SK-N-SH (cell line): ENCODE measurements around the gene UGGT2. TPM values are rescaled to one million over a fixed set of nuclear protein-coding genes. Genes with fewer than 3 reads are reported as not detected.
"Not testable (repeated sequence)": the region's sequence is repeated elsewhere in the genome, so short reads cannot be mapped to it uniquely, and the experiment has no call there.

Experiments used
- CTCF ChIA-PET: fragments of 300-600, 350-600 bp; formaldehyde crosslinking; extraction: SDS; loops from one replicate; lab custom pipeline; 2021; lab: Yijun Ruan, JAX
- POLR2A ChIA-PET: fragments of 350-600 bp; sonication (Branson Sonifier 250); formaldehyde crosslinking; extraction: SDS; loops from one replicate; lab custom pipeline; 2020; ENCODE audit warnings: antibody characterized with exemption, inconsistent platforms; lab: Yijun Ruan, JAX
- DNase-seq: peaks from one replicate; pipeline ENCODE4 v3.0.0; 2012
- H2AFZ ChIP-seq: fragments of 200-600 bp; sonication (generic); 2 replicates; pipeline ENCODE4 v1.8.1; 2016; ENCODE audit warnings: antibody characterized with exemption, mild to moderate bottlenecking, low read depth
- H3F3A ChIP-seq: fragments of 200-600 bp; sonication (generic); replicated peaks from 2 replicates; pipeline ENCODE3; 2016; ENCODE audit warnings: antibody characterized with exemption, mild to moderate bottlenecking; ENCODE audit not compliant: insufficient read depth
- H3K27ac ChIP-seq, 2 experiments: fragments of 200-500 bp in 1 of 2; fragments of 200-600 bp in 1 of 2; sonication (Bioruptor generic) in 1 of 2; sonication (generic), shearing (Covaris generic) in 1 of 2; 2 replicates each; pipeline versions ENCODE4 v1.5.1 to v1.6.1; 2014 to 2016; ENCODE audit warnings: low read depth in 2 of 2, inconsistent platforms in 1 of 2, low read length in 1 of 2, mild to moderate bottlenecking in 1 of 2, mixed read lengths in 1 of 2
- H3K27me3 ChIP-seq: fragments of 200-600 bp; sonication (generic), shearing (Covaris generic); 2 replicates; pipeline ENCODE4 v1.6.1; 2016; ENCODE audit warnings: mixed run types; ENCODE audit not compliant: insufficient read depth
- H3K36me3 ChIP-seq, 2 experiments: fragments of 200-500 bp in 1 of 2; fragments of 200-600 bp in 1 of 2; sonication (Bioruptor generic) in 1 of 2; sonication (generic) in 1 of 2; replicated peaks in 1 of 2; 2 replicates each; pipeline versions ENCODE3 to v1.5.1; 2014 to 2016; ENCODE audit warnings: low read length in 1 of 2, mild to moderate bottlenecking in 1 of 2; ENCODE audit not compliant: insufficient read depth in 2 of 2, control insufficient read depth in 1 of 2
- H3K4me1 ChIP-seq, 2 experiments: fragments of 200-500 bp in 1 of 2; fragments of 200-600 bp in 1 of 2; sonication (Bioruptor generic) in 1 of 2; sonication (generic), shearing (Covaris generic) in 1 of 2; 2 replicates each; pipeline versions ENCODE4 v1.5.1 to v1.6.1; 2014 to 2016; ENCODE audit warnings: low read depth in 1 of 2, low read length in 1 of 2, mixed run types in 1 of 2; ENCODE audit not compliant: insufficient read depth in 2 of 2, control insufficient read depth in 1 of 2
- H3K4me2 ChIP-seq: fragments of 200-600 bp; sonication (generic), shearing (Covaris generic); 2 replicates; pipeline ENCODE4 v1.6.1; 2017; ENCODE audit warnings: mixed run types
- H3K4me3 ChIP-seq, 2 experiments: fragments of 200-500 bp in 1 of 2; fragments of 200-600 bp in 1 of 2; sonication (Bioruptor generic) in 1 of 2; sonication (generic), shearing (Covaris generic) in 1 of 2; 2 replicates each; pipeline versions ENCODE4 v1.5.1 to v1.8.1; 2014 to 2016; ENCODE audit warnings: low read depth in 2 of 2, inconsistent platforms in 1 of 2, low read length in 1 of 2, mild to moderate bottlenecking in 1 of 2, mixed read lengths in 1 of 2, moderate library complexity in 1 of 2
- H3K79me2 ChIP-seq: fragments of 200-600 bp; sonication (generic); 2 replicates; pipeline ENCODE4 v1.8.1; 2017; ENCODE audit warnings: mild to moderate bottlenecking; ENCODE audit not compliant: insufficient read depth
- H3K9ac ChIP-seq: fragments of 200-600 bp; sonication (generic); 2 replicates; pipeline ENCODE4 v1.6.1; 2017; ENCODE audit warnings: mixed run types
- H3K9me2 ChIP-seq: fragments of 200-600 bp; sonication (generic); 2 replicates; pipeline ENCODE4 v1.6.1; 2017; ENCODE audit warnings: mixed run types
- H3K9me3 ChIP-seq: fragments of 200-600 bp; sonication (generic); 2 replicates; pipeline ENCODE4 v1.6.1; 2017; ENCODE audit warnings: mixed run types, mild to moderate bottlenecking, moderate library complexity
- H4K20me1 ChIP-seq: fragments of 200-600 bp; sonication (generic); 2 replicates; pipeline ENCODE4 v1.6.1; 2017; ENCODE audit warnings: mild to moderate bottlenecking, mixed run types; ENCODE audit not compliant: insufficient read depth
- FOSL2 ChIP-seq: IDR thresholded peaks from 2 replicates; pipeline ENCODE4 v1.4.0; 2012; ENCODE audit warnings: low read depth, mild to moderate bottlenecking, moderate library complexity, borderline replicate concordance
- FOXJ3 ChIP-seq: sonication (generic); formaldehyde crosslinking; IDR thresholded peaks from 2 replicates; pipeline ENCODE4 v1.5.1; 2020; ENCODE audit warnings: mild to moderate bottlenecking, missing genetic modification reagents
- FOXM1 ChIP-seq: IDR thresholded peaks from 2 replicates; pipeline ENCODE4 v1.4.0; 2012; ENCODE audit warnings: low read depth, mild to moderate bottlenecking
- GATA2 ChIP-seq: sonication (generic); formaldehyde crosslinking; IDR thresholded peaks from 2 replicates; pipeline ENCODE4 v1.5.0; 2020; ENCODE audit warnings: mild to moderate bottlenecking, missing genetic modification reagents
- JUND ChIP-seq: IDR thresholded peaks from 2 replicates; pipeline ENCODE4 v1.4.0; 2012
- MAX ChIP-seq: IDR thresholded peaks from 2 replicates; pipeline ENCODE4 v1.4.0; 2012; ENCODE audit warnings: low read depth
- MXI1 ChIP-seq: IDR thresholded peaks from 2 replicates; pipeline ENCODE4 v1.6.1; 2012; ENCODE audit warnings: mild to moderate bottlenecking, low read depth, low read length, improper control_type of control experiment
- NRF1 ChIP-seq: IDR thresholded peaks from 2 replicates; pipeline ENCODE4 v1.6.1; 2012; ENCODE audit warnings: low read depth, mild to moderate bottlenecking, low read length
- TEAD4 ChIP-seq: IDR thresholded peaks from 2 replicates; pipeline ENCODE4 v1.4.0; 2012; ENCODE audit warnings: mild to moderate bottlenecking, borderline replicate concordance; ENCODE audit not compliant: insufficient read depth
- USF1 ChIP-seq: IDR thresholded peaks from 2 replicates; pipeline ENCODE4 v1.4.0; 2012; ENCODE audit warnings: low read depth, borderline replicate concordance
- WGBS: methylation state at CpG from one replicate; pipeline ENCODE4 v1.1.6; 2017; ENCODE audit warnings: low lambda C conversion rate; 5-methylcytosine and 5-hydroxymethylcytosine counted together
- polyA plus RNA-seq, 3 experiments: library from polyadenylated mRNA; depleted of rRNA; stranded (reverse); fragments of >200 nt; gene quantifications; 2 replicates each; pipeline ENCODE4 v1.2.3, GENCODE V29; 2012

UGGT2 gene
- polyA plus RNA-seq, 1 of the 3 experiments (the other 2 are of a cell fraction), result 13.3 TPM

GRCh38 chr13:95858286-95859075 is 194.7 kb downstream of the UGGT2 start:
- H3K4me3 ChIP-seq, result no peak overlapping the region
- no peak overlapping the region for H3K27ac ChIP-seq
- POLR2A ChIA-PET, result no interaction called here
- no peak for DNase-seq
- H4K20me1 ChIP-seq, result no peaks in the 10 kb centered on the region
- H3K4me1 ChIP-seq, result no peaks in the 10 kb centered on the region
- TF ChIP-seq JUND, result no peak
- no peak for TF ChIP-seq GATA2 (CRISPR knock-in tag)
- TF ChIP-seq USF1, result no peak
- no peak for TF ChIP-seq TEAD4
- TF ChIP-seq FOSL2, result no peak
- no peak for TF ChIP-seq FOXM1
- TF ChIP-seq, all 33 proteins: peak for 0
- no peaks in the 10 kb centered on the region for H3K27me3 ChIP-seq
- WGBS, result 91% methylated on average over 10 of the region's 10 CpGs
- no peak overlapping the region for H3K4me2 ChIP-seq
- H2AFZ ChIP-seq, result no peak overlapping the region
- H3K9ac ChIP-seq, result no peak overlapping the region
- no peaks in the 10 kb centered on the region for H3K9me3 ChIP-seq
- no peaks in the 10 kb centered on the region for H3K9me2 ChIP-seq
- peaks cover 31 to 32% of the 10 kb centered on the region in 2 experiments for H3K36me3 ChIP-seq
- CTCF ChIA-PET, result interaction anchor here (0.9 kb wide), 1 partner anchor 25 kb away, joined by 3 read pairs; no protein-coding TSS in a partner anchor
- H3K79me2 ChIP-seq, result no peaks in the 10 kb centered on the region
- H3F3A ChIP-seq, result peaks cover 3% of the 10 kb centered on the region

GRCh38 chr13:95845656-95846055 is 207.5 kb downstream of the UGGT2 start:
- CTCF ChIA-PET, result not testable (repeated sequence)
- 91% methylated on average over 11 of the region's 26 CpGs for WGBS

GRCh38 chr13:95842898-95843297 is 210.3 kb downstream of the UGGT2 start:
- Histone ChIP-seq H3K9me3 (no peaks in the 10 kb centered on the region), H3F3A (no peaks in the 10 kb centered on the region), H3K79me2 (no peaks in the 10 kb centered on the region), H3K9ac (no peak overlapping the region), H3K36me3 (peaks cover 11 to 40% of the 10 kb centered on the region in 2 experiments), H3K4me1 (no peaks in the 10 kb centered on the region), H2AFZ (no peak overlapping the region), H3K9me2 (no peaks in the 10 kb centered on the region), H3K27ac (no peak overlapping the region), H3K27me3 (no peaks in the 10 kb centered on the region), H4K20me1 (no peaks in the 10 kb centered on the region), H3K4me3 (no peak overlapping the region), H3K4me2 (no peak overlapping the region)
- ChIA-PET CTCF (interaction anchor here (3.2 kb wide), 1 partner anchor 9 kb away, joined by 13 read pairs; no protein-coding TSS in a partner anchor), POLR2A (no interaction called here)
- DNase-seq, result no peak
- no peak for TF ChIP-seq MAX
- TF ChIP-seq NRF1, result no peak
- TF ChIP-seq MXI1, result no peak
- no peak for TF ChIP-seq FOXJ3
- 91% methylated on average over 2 of the region's 2 CpGs for WGBS

More at GRCh38 chr13:95845656-95846055, 207.5 kb downstream of the UGGT2 start:
- H3K36me3 ChIP-seq, result peaks cover 28 to 42% of the 10 kb centered on the region in 2 experiments
- H3K9me3 ChIP-seq, H3K4me2 ChIP-seq, H3F3A ChIP-seq, H2AFZ ChIP-seq, H3K9me2 ChIP-seq, H3K27ac ChIP-seq, POLR2A ChIA-PET, DNase-seq, H3K27me3 ChIP-seq, H3K4me1 ChIP-seq, H3K79me2 ChIP-seq, H3K9ac ChIP-seq, H3K4me3 ChIP-seq, H4K20me1 ChIP-seq: not testable (repeated sequence)
